HG02885 (cell line): ENCODE data around the gene SSX4B.
"Not testable (repeated sequence)": the region's sequence is repeated elsewhere in the genome, so short reads cannot be mapped to it uniquely, and the experiment has no call there.

ENCODE experiments used
- ATAC-seq: cut with Tn5 transposase; IDR thresholded peaks from one replicate; pipeline ENCODE4 v1.9.1; 2021; ENCODE audit warnings: mild to moderate bottlenecking; ENCODE audit not compliant: unreplicated experiment, poor library complexity

The SSX4B gene

DNA sequence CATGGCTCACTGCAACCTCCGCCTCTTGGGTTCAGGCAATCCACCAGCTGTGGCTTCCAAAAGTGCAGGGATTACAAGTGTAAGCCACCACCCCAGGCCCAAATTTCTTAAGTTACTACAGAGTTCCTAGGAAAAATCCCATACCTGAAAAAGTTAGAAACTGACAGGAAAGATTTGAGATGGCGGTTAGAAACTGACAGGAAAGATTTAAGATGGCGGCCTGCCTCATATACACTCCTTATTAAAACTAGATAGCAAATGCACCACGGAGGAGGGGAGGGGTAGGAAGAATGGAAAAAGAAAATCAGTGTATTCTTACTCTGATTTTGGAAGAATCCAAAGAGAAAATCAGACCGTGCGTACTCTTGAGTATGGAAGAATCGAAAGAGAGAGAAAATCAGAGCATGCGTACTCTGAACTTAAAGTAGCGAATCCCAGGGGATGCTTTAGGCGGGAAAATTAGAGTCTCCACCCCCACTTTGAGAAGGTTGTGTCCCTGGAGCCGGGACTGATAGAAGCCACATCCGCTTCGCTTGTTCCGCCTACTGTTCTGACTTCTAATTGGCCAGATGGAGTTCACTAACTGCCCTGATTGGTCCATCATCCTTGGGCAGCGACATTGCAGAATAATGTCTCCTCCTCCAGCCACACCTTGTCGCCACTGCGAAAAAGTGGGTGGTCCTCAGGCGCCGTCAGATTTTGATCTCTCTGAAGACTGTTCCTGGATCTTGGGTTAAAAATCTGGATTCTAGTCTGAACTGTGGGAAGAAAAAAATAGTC, 55.3 kb downstream of the SSX4B start, which contains the start of gene SSX3:
Gene SSX3 (minus strand): TSS at position 389 of the 780 bp plus-strand sequence. CDS start 1,454 bp downstream, outside the sequence.
- not testable (repeated sequence) for ATAC-seq
